ENCODE data around the gene HSD17B11. TPM values are rescaled to one million over a fixed set of nuclear protein-coding genes. Genes with fewer than 3 reads are reported as not detected.
A peak's percentile ranks its signal among the peaks of the same experiment; 100 is the strongest.
"Not testable (repeated sequence)": the region's sequence is repeated elsewhere in the genome, so short reads cannot be mapped to it uniquely, and the experiment has no call there.

HSD17B11 gene
- total and polyA plus RNA-seq, 10 donors = 27.0 to 121 (median 54.0) TPM

DNA sequence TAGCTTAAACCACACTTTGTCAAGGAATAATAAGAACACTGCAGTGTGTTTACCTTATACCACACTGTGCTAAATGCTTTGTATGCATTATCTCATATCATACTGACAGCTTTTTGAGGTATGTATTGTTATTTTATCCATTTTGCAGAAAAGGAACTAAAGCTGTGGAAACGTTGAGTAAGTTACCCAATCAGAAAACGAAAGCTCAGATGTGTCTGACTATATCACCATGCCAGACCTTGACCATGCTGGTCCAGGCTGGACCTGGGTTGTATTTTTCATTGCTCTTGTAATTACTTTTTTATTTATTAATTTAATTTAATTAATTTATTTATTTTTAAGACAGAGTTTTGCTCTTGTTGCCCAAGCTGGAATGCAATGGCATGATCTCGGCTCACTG, 2.1 kb downstream of the HSD17B11 start:
- Histone ChIP-seq H3K27me3 (replicated peaks in 1 of 7) (no peaks in the 10 kb centered on the region), H3K36me3 (no peaks in the 10 kb centered on the region), H3K9me3 (peaks cover 0 to 8% (median 0%) of the 10 kb centered on the region in 8 donors), H3K4me3 (peak overlapping the region in 7 of 8 donors; percentile 46 to 86 (median 64)), H3K27ac (peak overlapping the region in 4 of 8 donors; percentile 1 to 94 (median 63)), H3K4me1 (peaks cover 19 to 68% (median 46%) of the 10 kb centered on the region in 6 donors)
- TF ChIP-seq, protein P1, sequence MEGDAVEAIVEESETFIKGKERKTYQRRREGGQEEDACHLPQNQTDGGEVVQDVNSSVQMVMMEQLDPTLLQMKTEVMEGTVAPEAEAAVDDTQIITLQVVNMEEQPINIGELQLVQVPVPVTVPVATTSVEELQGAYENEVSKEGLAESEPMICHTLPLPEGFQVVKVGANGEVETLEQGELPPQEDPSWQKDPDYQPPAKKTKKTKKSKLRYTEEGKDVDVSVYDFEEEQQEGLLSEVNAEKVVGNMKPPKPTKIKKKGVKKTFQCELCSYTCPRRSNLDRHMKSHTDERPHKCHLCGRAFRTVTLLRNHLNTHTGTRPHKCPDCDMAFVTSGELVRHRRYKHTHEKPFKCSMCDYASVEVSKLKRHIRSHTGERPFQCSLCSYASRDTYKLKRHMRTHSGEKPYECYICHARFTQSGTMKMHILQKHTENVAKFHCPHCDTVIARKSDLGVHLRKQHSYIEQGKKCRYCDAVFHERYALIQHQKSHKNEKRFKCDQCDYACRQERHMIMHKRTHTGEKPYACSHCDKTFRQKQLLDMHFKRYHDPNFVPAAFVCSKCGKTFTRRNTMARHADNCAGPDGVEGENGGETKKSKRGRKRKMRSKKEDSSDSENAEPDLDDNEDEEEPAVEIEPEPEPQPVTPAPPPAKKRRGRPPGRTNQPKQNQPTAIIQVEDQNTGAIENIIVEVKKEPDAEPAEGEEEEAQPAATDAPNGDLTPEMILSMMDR (IDR thresholded peaks at IDR 0.05 in 8 of 11, conservative IDR thresholded peaks at IDR 0.05 in 3 of 11) = no peak
- TF ChIP-seq POLR2AphosphoS5 (IDR thresholded peaks at IDR 0.05) = no peak
- TF ChIP-seq POLR2A (IDR thresholded peaks at IDR 0.05) = no peak
- intact Hi-C loops (cut with DNase I; ENCODE audit: low total_unique reads) = no loop called here
- WGBS, 5 donors = 43 to 72% (median 62%) methylated on average over 3 of the region's 3 CpGs
- no peak for DNase-seq

- Histone ChIP-seq H3K36me3 (peaks cover 0 to 3% (median 0%) of the 10 kb centered on the region in 6 donors), H3K27me3 (replicated peaks in 1 of 7) (no peaks in the 10 kb centered on the region), H3K27ac (peak overlapping the region in 1 of 8 donors; percentile 94), H3K4me1 (peaks cover 19 to 78% (median 48%) of the 10 kb centered on the region in 6 donors), H3K9me3 (peaks cover 0 to 8% (median 0%) of the 10 kb centered on the region in 8 donors), H3K4me3 (peak overlapping the region in 1 of 8 donors; percentile 23)
- DNase-seq = no peak
- TF ChIP-seq, protein P1 (IDR thresholded peaks at IDR 0.05 in 8 of 11, conservative IDR thresholded peaks at IDR 0.05 in 3 of 11) = no peak
- TF ChIP-seq POLR2AphosphoS5 (IDR thresholded peaks at IDR 0.05) = no peak
- TF ChIP-seq POLR2A (IDR thresholded peaks at IDR 0.05) = no peak
- intact Hi-C loops (cut with DNase I; ENCODE audit: low total_unique reads) = no loop called here
- WGBS, 5 donors = 78 to 94% (median 92%) methylated on average over 3 of the region's 3 CpGs
Observed at GRCh38 chr4:87387237-87387636, 3.8 kb downstream of the HSD17B11 start.

DNA sequence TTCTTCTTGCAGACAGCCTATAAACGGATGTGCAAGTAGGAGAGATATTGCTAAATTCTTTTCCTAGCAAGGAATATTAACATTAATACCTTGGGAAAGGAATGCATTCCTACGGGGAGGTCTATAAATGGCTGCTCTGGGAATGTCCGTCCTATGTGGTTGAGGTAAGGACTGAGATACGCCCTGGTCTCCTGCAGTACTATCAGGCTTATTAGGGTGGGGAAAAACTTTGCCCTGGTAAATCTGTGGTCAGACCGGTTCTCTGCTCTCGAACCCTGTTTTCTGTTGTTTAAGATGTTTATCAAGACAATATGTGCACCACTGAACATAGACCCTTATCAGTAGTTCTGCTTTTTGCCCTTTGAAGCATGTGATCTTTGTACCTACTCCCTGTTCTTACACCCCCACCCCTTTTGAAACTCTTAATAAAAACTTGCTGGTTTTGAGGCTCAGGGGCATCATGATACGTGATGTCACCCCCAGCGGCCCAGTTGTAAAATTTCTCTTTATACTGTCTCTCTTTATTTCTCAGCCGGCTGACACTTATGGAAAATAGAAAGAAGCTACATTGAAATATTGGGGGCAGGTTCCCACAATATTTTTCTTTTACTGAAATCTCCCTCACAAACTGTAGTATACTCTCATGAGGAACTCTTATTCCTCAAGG, 6.4 kb downstream of the HSD17B11 start:
- H3K27ac ChIP-seq; DNase-seq; H3K27me3 ChIP-seq (replicated peaks in 1 of 7); intact Hi-C loops (cut with DNase I; ENCODE audit: low total_unique reads); H3K4me3 ChIP-seq; H3K9me3 ChIP-seq: not testable (repeated sequence)
- Histone ChIP-seq H3K36me3 (peaks cover 0 to 27% (median 13%) of the 10 kb centered on the region in 6 donors), H3K4me1 (peaks cover 13 to 60% (median 32%) of the 10 kb centered on the region in 6 donors)
- WGBS, 5 donors = 86 to 94% (median 89%) methylated on average over 9 of the region's 9 CpGs

DNA sequence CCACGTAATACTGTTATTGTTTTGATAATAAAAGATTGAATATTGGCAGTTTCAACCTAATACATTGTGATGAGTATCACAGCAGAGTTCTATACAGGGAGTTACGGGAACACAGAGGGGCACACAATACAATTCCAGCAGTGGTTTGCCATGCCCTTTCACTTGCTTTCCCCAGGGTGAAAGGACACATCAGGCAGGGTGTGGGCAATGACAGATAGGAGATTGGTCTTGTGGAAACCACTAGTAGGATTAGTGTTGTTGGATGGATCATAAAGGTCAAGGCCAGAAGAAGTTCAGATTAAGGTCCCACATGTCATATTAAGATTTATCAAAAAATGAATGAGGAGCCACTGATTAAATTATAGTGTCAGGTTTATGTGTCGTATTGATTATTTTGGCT, 8.1 kb downstream of the HSD17B11 start:
- no peaks in the 10 kb centered on the region for H3K27me3 ChIP-seq (replicated peaks in 1 of 7)
- peak overlapping the region in 1 of 8 donors; percentile 1 for H3K27ac ChIP-seq
- DNase-seq = no peak
- peaks cover 0 to 5% (median 0%) of the 10 kb centered on the region in 8 donors for H3K9me3 ChIP-seq
- 85 to 93% (median 93%) methylated on average over 3 of the region's 3 CpGs for WGBS, 5 donors
- H3K36me3 ChIP-seq = peaks cover 0 to 37% (median 13%) of the 10 kb centered on the region in 6 donors
- H3K4me3 ChIP-seq = no peak overlapping the region
- TF ChIP-seq, protein P1 (IDR thresholded peaks at IDR 0.05 in 8 of 11, conservative IDR thresholded peaks at IDR 0.05 in 3 of 11) = no peak
- no peak for TF ChIP-seq POLR2AphosphoS5 (IDR thresholded peaks at IDR 0.05)
- TF ChIP-seq POLR2A (IDR thresholded peaks at IDR 0.05) = no peak
- intact Hi-C loops (cut with DNase I; ENCODE audit: low total_unique reads) = no loop called here
- H3K4me1 ChIP-seq = peaks cover 3 to 48% (median 15%) of the 10 kb centered on the region in 6 donors
